CD1c-positive myeloid dendritic cell (primary cell): Measurements from ENCODE around the gene SYT6.

ENCODE experiments used
- DNase-seq: peaks from one replicate; pipeline ENCODE4 v3.0.0-alpha.2; 2016; ENCODE audit errors: extremely low spot score

The SYT6 gene

GRCh38 chr1:114118351-114118990, 35.2 kb downstream of the SYT6 start:
- DNase-seq: no peak

DNA sequence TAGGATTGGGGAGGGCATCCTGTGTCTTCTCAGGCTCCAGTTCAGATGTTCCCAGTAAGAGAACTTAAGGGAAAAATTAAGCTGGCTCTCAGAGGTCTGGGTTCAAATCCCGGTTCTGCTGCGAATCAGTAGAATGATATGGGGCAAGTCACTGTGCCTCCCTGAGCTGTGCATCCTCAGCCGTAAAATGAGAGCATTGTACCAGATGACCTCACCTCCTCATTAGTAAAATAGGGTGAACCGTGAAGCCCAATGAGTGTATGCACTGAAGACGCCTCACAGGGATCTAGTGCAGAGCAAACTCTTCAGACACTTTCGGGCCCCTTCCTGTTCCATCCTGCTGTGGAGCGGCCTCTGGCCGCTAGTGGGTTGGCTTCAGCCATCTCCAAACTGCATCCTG, 36.0 kb downstream of the SYT6 start:
- DNase-seq: no peak

DNA sequence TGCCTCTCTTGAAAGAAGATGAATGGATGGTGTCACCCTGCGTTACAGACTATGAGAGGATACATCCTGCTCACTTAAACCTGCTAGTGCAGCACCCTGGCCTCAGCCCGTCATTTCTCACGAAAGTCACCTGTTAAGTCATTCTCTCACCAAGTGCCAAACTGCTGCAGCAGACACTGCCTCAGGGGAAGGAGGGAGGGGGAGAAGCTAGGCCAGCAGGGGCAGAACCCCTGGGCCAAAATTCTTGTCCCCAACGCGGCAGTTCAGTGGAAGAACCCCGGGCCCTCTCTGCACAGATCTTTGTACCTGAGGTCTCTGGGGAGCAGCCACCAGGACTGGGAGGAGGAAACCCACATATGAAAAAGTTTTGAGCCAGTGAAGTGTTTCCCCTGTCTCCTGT, 37.6 kb downstream of the SYT6 start:
- no peak for DNase-seq

- peak; percentile 57 for DNase-seq
Measured at GRCh38 chr1:114114185-114115094, 39.2 kb downstream of the SYT6 start.

GRCh38 chr1:114113411-114114184, 40.1 kb downstream of the SYT6 start:
- DNase-seq: peak; percentile 82

- DNase-seq: no peak
Measured at GRCh38 chr1:114112775-114113174, 40.9 kb downstream of the SYT6 start.

- DNase-seq: no peak
Measured at GRCh38 chr1:114111731-114112641, 41.7 kb downstream of the SYT6 start.

DNA sequence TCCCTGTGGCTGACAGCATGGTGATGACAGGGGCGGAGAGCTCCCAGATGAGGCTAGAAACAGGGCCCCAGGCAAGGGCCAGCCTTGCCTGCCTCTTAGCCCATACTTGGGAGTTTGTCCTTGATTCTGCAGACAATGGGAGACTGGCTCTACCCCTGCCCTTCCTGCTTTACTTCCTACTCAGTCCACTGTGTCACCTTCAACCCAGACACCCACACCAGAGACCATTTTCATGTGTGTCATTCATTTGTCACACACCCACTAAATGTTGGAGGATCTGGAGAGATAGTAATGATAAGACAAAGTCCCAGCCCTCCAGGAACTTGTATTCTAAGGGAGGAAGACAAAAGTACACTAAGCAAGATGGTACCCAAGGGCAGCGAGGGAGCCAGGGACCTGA, 43.7 kb downstream of the SYT6 start:
- peak; percentile 51 for DNase-seq

- DNase-seq: peak; percentile 81
Measured at GRCh38 chr1:114108751-114109255, 44.9 kb downstream of the SYT6 start.

- no peak for DNase-seq
Measured at GRCh38 chr1:114107474-114108435, 45.9 kb downstream of the SYT6 start.

GRCh38 chr1:114105421-114105979, 48.2 kb downstream of the SYT6 start:
- no peak for DNase-seq

- no peak for DNase-seq
Measured at GRCh38 chr1:114104949-114105348, 48.7 kb downstream of the SYT6 start.

- DNase-seq: no peak
Measured at GRCh38 chr1:114103992-114104391, 49.7 kb downstream of the SYT6 start.

DNA sequence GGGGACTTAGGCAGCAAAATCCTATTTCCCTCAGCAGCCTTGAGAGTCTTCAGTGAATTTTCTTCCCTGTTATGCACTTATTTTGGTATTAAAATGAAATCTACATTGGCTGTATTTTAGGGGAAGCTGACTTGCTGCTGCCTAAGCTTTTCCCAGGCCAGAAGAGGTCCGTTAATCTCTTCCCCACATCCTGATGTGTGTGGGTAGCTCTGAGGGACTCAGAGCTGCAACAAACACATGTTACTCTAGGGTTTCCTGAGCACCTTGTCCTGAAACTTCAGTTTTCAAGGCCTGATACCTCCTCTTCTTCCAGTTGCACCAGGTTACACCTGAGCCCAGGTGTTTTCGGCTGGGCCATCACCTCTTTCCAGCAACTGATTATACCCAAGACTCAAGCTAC, 51.5 kb downstream of the SYT6 start:
- DNase-seq: no peak

- no peak for DNase-seq
Measured at GRCh38 chr1:114100148-114100547, 53.5 kb downstream of the SYT6 start.

GRCh38 chr1:114099268-114099667, 54.4 kb downstream of the SYT6 start:
- no peak for DNase-seq

DNA sequence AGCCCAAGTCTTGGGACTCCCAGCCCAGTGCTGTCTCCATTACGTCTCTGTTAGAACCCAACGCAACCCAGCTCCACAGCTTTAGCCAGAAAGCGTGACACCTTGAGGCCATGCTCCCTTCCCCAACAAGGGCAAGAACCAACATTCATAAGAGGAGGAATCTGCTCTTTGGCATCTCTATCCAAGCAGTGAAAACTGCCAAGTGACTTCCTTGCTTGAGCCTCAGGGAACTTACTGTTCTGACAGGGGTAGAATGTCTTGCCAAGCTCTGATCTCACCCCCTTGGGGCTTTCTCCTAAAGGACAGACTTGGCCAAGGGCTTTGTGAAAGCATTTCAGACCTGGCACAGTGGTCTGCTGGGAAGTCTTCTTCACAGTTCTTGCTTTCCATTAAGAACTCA, 56.6 kb downstream of the SYT6 start:
- DNase-seq: no peak

- DNase-seq: no peak
Measured at GRCh38 chr1:114094675-114095074, 59.0 kb downstream of the SYT6 start.

DNA sequence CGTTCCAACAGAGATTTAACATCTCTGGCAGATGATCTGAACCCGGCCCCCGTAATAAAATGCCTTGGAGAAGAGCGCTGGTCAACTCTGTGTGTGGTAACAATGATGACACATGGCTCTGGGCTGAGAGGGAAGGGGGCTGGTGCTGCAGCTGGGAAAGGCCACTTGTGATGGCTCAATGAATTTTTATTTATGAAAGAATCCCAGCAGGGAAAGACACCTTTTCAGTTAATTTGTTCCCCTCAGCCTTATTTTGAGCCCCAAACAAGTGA, 59.4 kb downstream of the SYT6 start:
- no peak for DNase-seq
